ENCODE results near the gene CDHR4. TPM values are rescaled to one million over a fixed set of nuclear protein-coding genes. Genes with fewer than 3 reads are reported as not detected.

Gene CDHR4
- total and polyA plus RNA-seq, 2 experiments from 2014 or later, result not detected

- no peaks in the 10 kb centered on the region for H4K20me1 ChIP-seq (ENCODE audit: insufficient read depth)
- in situ Hi-C loops (cut with MboI), result no loop called here
- DNase-seq, result no peak
- H3K79me2 ChIP-seq (ENCODE audit: insufficient read depth), result no peaks in the 10 kb centered on the region
- H3K9me2 ChIP-seq (ENCODE audit: insufficient read depth), result no peaks in the 10 kb centered on the region
- H3K9me3 ChIP-seq (ENCODE audit: low read depth), result no peaks in the 10 kb centered on the region
- no peaks in the 10 kb centered on the region for H3K27me3 ChIP-seq (replicated peaks; ENCODE audit: insufficient read depth)
- H3K27ac ChIP-seq, result no peak overlapping the region
- H3K36me3 ChIP-seq (ENCODE audit: low read depth), result no peaks in the 10 kb centered on the region
- WGBS, 2 experiments (ENCODE audit: low coverage in 1 of 2, low lambda C conversion rate in 2 of 2, missing lambda C conversion rate in 2 of 2), result 64 to 65% methylated on average over 4 of the region's 4 CpGs
- H3K9ac ChIP-seq, result no peak overlapping the region
- H3K4me1 ChIP-seq (ENCODE audit: insufficient read depth), result peaks cover 5% of the 10 kb centered on the region; the same call in 1 of the 2 replicates
- TF ChIP-seq EZH2phosphoT487 (IDR thresholded peaks at IDR 0.05; ENCODE audit: insufficient read depth, low read depth) (no peak), EZH2 (IDR thresholded peaks at IDR 0.05; ENCODE audit: insufficient read depth, poor library complexity, severe bottlenecking) (no peak)
- H3K4me3 ChIP-seq, result no peak overlapping the region
- H2AFZ ChIP-seq, result no peak overlapping the region
- no peak overlapping the region for H3K4me2 ChIP-seq (ENCODE audit: unreplicated experiment)
- H3F3A ChIP-seq (ENCODE audit: insufficient read depth), result no peaks in the 10 kb centered on the region
These were observed 5.2 kb downstream of the CDHR4 start for GRCh38 chr3:49794431-49794830.

GRCh38 chr3:49793486-49794085 is 6.1 kb downstream of the CDHR4 start:
- Histone ChIP-seq H3K9ac (no peak overlapping the region), H3K4me2 (ENCODE audit: unreplicated experiment) (no peak overlapping the region), H3K9me3 (ENCODE audit: low read depth) (no peaks in the 10 kb centered on the region), H3K9me2 (ENCODE audit: insufficient read depth) (no peaks in the 10 kb centered on the region), H3K4me3 (no peak overlapping the region), H3K36me3 (ENCODE audit: low read depth) (no peaks in the 10 kb centered on the region), H4K20me1 (ENCODE audit: insufficient read depth) (no peaks in the 10 kb centered on the region), H3K79me2 (ENCODE audit: insufficient read depth) (no peaks in the 10 kb centered on the region), H3K27me3 (replicated peaks; ENCODE audit: insufficient read depth) (no peaks in the 10 kb centered on the region), H2AFZ (no peak overlapping the region), H3F3A (ENCODE audit: insufficient read depth) (no peaks in the 10 kb centered on the region), H3K27ac (no peak overlapping the region), H3K4me1 (ENCODE audit: insufficient read depth) (no peaks in the 10 kb centered on the region)
- TF ChIP-seq EZH2 (IDR thresholded peaks at IDR 0.05; ENCODE audit: insufficient read depth, poor library complexity, severe bottlenecking) (no peak), EZH2phosphoT487 (IDR thresholded peaks at IDR 0.05; ENCODE audit: insufficient read depth, low read depth) (no peak)
- DNase-seq, result no peak
- in situ Hi-C loops (cut with MboI), result no loop called here
- WGBS, 2 experiments (ENCODE audit: low coverage in 1 of 2, low lambda C conversion rate in 2 of 2, missing lambda C conversion rate in 2 of 2), result 84% methylated on average over 13 of the region's 13 CpGs

DNA sequence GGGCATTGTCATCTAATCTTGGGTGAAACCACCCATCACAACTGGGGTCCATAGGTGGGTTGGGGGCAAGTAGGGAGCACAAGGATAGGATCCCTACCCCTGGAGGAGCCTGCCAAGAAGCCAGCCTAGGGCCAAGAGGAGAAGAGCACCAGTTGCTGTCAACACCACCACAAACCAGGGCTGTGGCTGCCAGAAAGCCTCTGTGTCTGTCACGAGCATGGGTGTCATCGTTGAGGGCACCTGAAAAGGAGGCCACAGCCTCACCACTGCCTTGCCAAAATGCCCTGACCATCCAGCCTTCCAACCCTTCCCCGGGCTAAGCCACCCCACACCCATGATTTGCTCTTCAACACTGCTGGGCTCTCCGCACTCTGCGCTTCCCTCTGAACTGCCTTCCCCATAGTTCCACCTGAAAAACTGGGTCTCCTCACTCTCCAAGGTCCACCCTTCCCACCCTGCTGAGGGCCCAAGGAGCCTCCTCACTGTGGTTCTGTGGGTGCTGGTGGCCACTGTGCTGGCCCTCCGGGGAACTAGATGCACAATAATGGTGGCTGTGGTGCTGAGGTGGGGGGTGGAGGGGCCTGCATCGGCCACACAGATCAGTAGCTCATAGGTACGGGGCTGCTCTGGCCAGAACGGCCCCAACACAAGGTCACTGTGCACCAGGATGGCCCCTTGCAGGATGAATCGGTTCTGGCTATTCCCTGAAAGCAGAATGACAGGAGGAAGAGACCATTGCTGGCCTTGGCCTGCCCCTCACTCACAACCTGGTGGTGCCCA is 7.1 kb downstream of the CDHR4 start:
- TF ChIP-seq EZH2phosphoT487 (IDR thresholded peaks at IDR 0.05; ENCODE audit: insufficient read depth, low read depth) (no peak), EZH2 (IDR thresholded peaks at IDR 0.05; ENCODE audit: insufficient read depth, poor library complexity, severe bottlenecking) (no peak)
- WGBS, 2 experiments (ENCODE audit: low coverage in 1 of 2, low lambda C conversion rate in 2 of 2, missing lambda C conversion rate in 2 of 2), result 78 to 81% methylated on average over 10 of the region's 10 CpGs
- H3K4me3 ChIP-seq, result no peak overlapping the region
- no peak overlapping the region for H2AFZ ChIP-seq
- H3K27me3 ChIP-seq (replicated peaks; ENCODE audit: insufficient read depth), result no peaks in the 10 kb centered on the region
- no peak overlapping the region for H3K9ac ChIP-seq
- no peaks in the 10 kb centered on the region for H3K79me2 ChIP-seq (ENCODE audit: insufficient read depth)
- no peaks in the 10 kb centered on the region for H3K4me1 ChIP-seq (ENCODE audit: insufficient read depth)
- H3K9me3 ChIP-seq (ENCODE audit: low read depth), result no peaks in the 10 kb centered on the region
- H4K20me1 ChIP-seq (ENCODE audit: insufficient read depth), result no peaks in the 10 kb centered on the region
- no peaks in the 10 kb centered on the region for H3F3A ChIP-seq (ENCODE audit: insufficient read depth)
- H3K36me3 ChIP-seq (ENCODE audit: low read depth), result no peaks in the 10 kb centered on the region
- DNase-seq, result no peak
- H3K4me2 ChIP-seq (ENCODE audit: unreplicated experiment), result no peak overlapping the region
- H3K27ac ChIP-seq, result no peak overlapping the region
- no peaks in the 10 kb centered on the region for H3K9me2 ChIP-seq (ENCODE audit: insufficient read depth)
- in situ Hi-C loops (cut with MboI), result no loop called here

- no peaks in the 10 kb centered on the region for H3K9me3 ChIP-seq (ENCODE audit: low read depth)
- no peaks in the 10 kb centered on the region for H3K27me3 ChIP-seq (replicated peaks; ENCODE audit: insufficient read depth)
- H3K27ac ChIP-seq, result no peak overlapping the region
- no peak overlapping the region for H3K4me3 ChIP-seq
- no peaks in the 10 kb centered on the region for H4K20me1 ChIP-seq (ENCODE audit: insufficient read depth)
- no peaks in the 10 kb centered on the region for H3K9me2 ChIP-seq (ENCODE audit: insufficient read depth)
- 0 out of 2 replicates have a peak, but pooled peaks cover 6% of the 10 kb centered on the region for H3K4me1 ChIP-seq (ENCODE audit: insufficient read depth)
- H3K36me3 ChIP-seq (ENCODE audit: low read depth), result no peaks in the 10 kb centered on the region
- H2AFZ ChIP-seq, result no peak overlapping the region
- in situ Hi-C loops (cut with MboI), result no loop called here
- H3K4me2 ChIP-seq (ENCODE audit: unreplicated experiment), result no peak overlapping the region
- no peak for DNase-seq
- H3K9ac ChIP-seq, result no peak overlapping the region
- no peaks in the 10 kb centered on the region for H3K79me2 ChIP-seq (ENCODE audit: insufficient read depth)
- TF ChIP-seq EZH2 (IDR thresholded peaks at IDR 0.05; ENCODE audit: insufficient read depth, poor library complexity, severe bottlenecking) (no peak), EZH2phosphoT487 (IDR thresholded peaks at IDR 0.05; ENCODE audit: insufficient read depth, low read depth) (no peak)
- H3F3A ChIP-seq (ENCODE audit: insufficient read depth), result no peaks in the 10 kb centered on the region
- 88 to 93% methylated on average over 4 of the region's 4 CpGs for WGBS, 2 experiments (ENCODE audit: low coverage in 1 of 2, low lambda C conversion rate in 2 of 2, missing lambda C conversion rate in 2 of 2)
These were observed 8.1 kb downstream of the CDHR4 start for GRCh38 chr3:49791571-49791970.
